K562 (cell line): Measurements from ENCODE around the gene PARD3B. TPM values are rescaled to one million over a fixed set of nuclear protein-coding genes. Genes with fewer than 3 reads are reported as not detected.

ENCODE experiments used
- ATAC-seq: fragments of 200-7000 bp; cut with Tn5 transposase; 3 replicates; pipeline ENCODE4 v1.9.1; 2020; ENCODE audit warnings: moderate library complexity
- BruUV-seq: library from RNA; stranded (reverse); fragments of 400-500 nt; replicated peaks from 2 replicates; lab custom pipeline; 2021; lab: Mats Ljungman, UMichigan
- CTCF ChIA-PET: fragments of 300-600 bp; formaldehyde crosslinking; extraction: SDS; loops from one replicate; lab custom pipeline; 2021; ENCODE audit warnings: low intra/inter-chr PET ratio; lab: Yijun Ruan, JAX
- POLR2A ChIA-PET: fragments of 300-600, 350-650 bp; sonication (Branson Sonifier 250); formaldehyde crosslinking; extraction: SDS; loops from one replicate; lab custom pipeline; 2021; ENCODE audit warnings: antibody characterized with exemption, inconsistent platforms; lab: Yijun Ruan, JAX
- DNase-seq, 4 experiments: peaks; one replicate each; pipeline versions ENCODE4 v3.0.0 to v3.0.0-alpha.2; 2011 to 2018; ENCODE audit warnings: low spot score in 3 of 4, mixed read lengths in 3 of 4; ENCODE audit errors: extremely low read depth in 1 of 4
- FAIRE-seq: peaks from 2 replicates; lab custom pipeline; 2011; peaks lifted over from hg19 to GRCh38; lab: Jason Lieb, UNC
- H2AFZ ChIP-seq: 2 replicates; pipeline ENCODE4 v1.6.0; 2011; ENCODE audit warnings: low read depth, low read length, control low read depth, inconsistent platforms
- H3K27ac ChIP-seq: fragments of 200-600 bp; 3 replicates; pipeline ENCODE4 v1.8.0; 2011; ENCODE audit warnings: low read depth, mild to moderate bottlenecking, control low read depth, inconsistent platforms, low read length, moderate library complexity, mixed read lengths; ENCODE audit errors: extremely low read depth
- H3K27me3 ChIP-seq, 2 experiments: fragments of 300-600 bp in 1 of 2; 2 replicates in 1 of 2; 3 replicates in 1 of 2; pipeline versions ENCODE4 v1.6.0 to v1.8.0; 2011; ENCODE audit warnings: inconsistent platforms in 2 of 2, low read length in 2 of 2, mild to moderate bottlenecking in 1 of 2, mixed read lengths in 1 of 2, moderate library complexity in 1 of 2; ENCODE audit not compliant: control insufficient read depth in 2 of 2, insufficient read depth in 2 of 2
- H3K36me3 ChIP-seq: fragments of 300-600 bp; 3 replicates; pipeline ENCODE4 v1.8.0; 2011; ENCODE audit warnings: mild to moderate bottlenecking, low read length, inconsistent platforms; ENCODE audit not compliant: control insufficient read depth, insufficient read depth
- H3K4me1 ChIP-seq, 2 experiments: fragments of 200-600 bp in 1 of 2; replicated peaks in 1 of 2; 2 replicates in 1 of 2; 3 replicates in 1 of 2; pipeline versions ENCODE4 v1.5.1 to v1.8.0; 2011; ENCODE audit warnings: inconsistent platforms in 2 of 2, low read length in 2 of 2, mild to moderate bottlenecking in 1 of 2, mixed read lengths in 1 of 2, moderate library complexity in 1 of 2; ENCODE audit not compliant: control insufficient read depth in 2 of 2, insufficient read depth in 2 of 2
- H3K4me2 ChIP-seq: 2 replicates; pipeline ENCODE4 v1.6.1; 2011; ENCODE audit warnings: low read length, control low read depth, inconsistent platforms, mixed read lengths; ENCODE audit not compliant: insufficient read depth
- H3K4me3 ChIP-seq: fragments of 200-600 bp; sonication (generic), shearing (Covaris generic); 2 replicates; pipeline ENCODE4 v1.5.1; 2016; ENCODE audit warnings: control low read depth, inconsistent platforms
- H3K79me2 ChIP-seq: fragments of 200-600 bp; 3 replicates; pipeline ENCODE4 v1.8.0; 2011; ENCODE audit warnings: low read length, inconsistent platforms; ENCODE audit not compliant: control insufficient read depth, insufficient read depth
- H3K9ac ChIP-seq, 2 experiments: 2 replicates each; pipeline versions ENCODE4 v1.6.0 to v1.6.1; 2011; ENCODE audit warnings: low read depth in 2 of 2, low read length in 2 of 2, control low read depth in 1 of 2, inconsistent platforms in 1 of 2, mild to moderate bottlenecking in 1 of 2, mixed read lengths in 1 of 2; ENCODE audit not compliant: insufficient read depth in 1 of 2
- H3K9me1 ChIP-seq: one replicate; pipeline ENCODE4 v1.6.0; 2011; ENCODE audit warnings: inconsistent platforms, mild to moderate bottlenecking, low read length, moderate library complexity; ENCODE audit not compliant: control insufficient read depth, insufficient read depth
- H3K9me3 ChIP-seq: replicated peaks from 2 replicates; pipeline ENCODE4 v1.5.1; 2011; ENCODE audit warnings: low read depth, low read length, inconsistent platforms; ENCODE audit not compliant: control insufficient read depth, insufficient read depth
- H4K20me1 ChIP-seq: replicated peaks from 2 replicates; pipeline ENCODE4 v1.6.1; 2011; ENCODE audit warnings: low read length, inconsistent platforms, mixed read lengths; ENCODE audit not compliant: control insufficient read depth, insufficient read depth
- ASH1L ChIP-seq: fragments of 450-650 bp; IDR thresholded peaks from 2 replicates; pipeline ENCODE4 v1.6.1; 2018; ENCODE audit warnings: borderline replicate concordance, mild to moderate bottlenecking, low read depth; ENCODE audit not compliant: partially characterized antibody
- PHB2 ChIP-seq: fragments of 450-650 bp; IDR thresholded peaks from 2 replicates; pipeline ENCODE4 v1.6.1; 2017; ENCODE audit warnings: low read depth
- THAP7 ChIP-seq: fragments of 250-450 bp; sonication (Bioruptor Pico); IDR thresholded peaks from 2 replicates; pipeline ENCODE4 v1.5.0; 2021
- WGBS: fragments of 100-300 bp; shearing (Covaris generic); methylation state at CpG from one replicate; pipeline ENCODE4 v1.1.6; 2016; ENCODE audit warnings: low coverage, mixed read lengths; ENCODE audit not compliant: insufficient coverage; ENCODE audit errors: missing lambda C conversion rate; 5-methylcytosine and 5-hydroxymethylcytosine counted together
- in situ Hi-C: fragments of 300-500 bp; cut with MboI; formaldehyde crosslinking; loops from 4 replicates; pipeline ENCODE4 v1.15.0; 2018; ENCODE audit warnings: inconsistent platforms, mixed read lengths
- intact Hi-C: fragments of 100-400 bp; cut with micrococcal nuclease; formaldehyde crosslinking; loops from 2 replicates; pipeline ENCODE4 v1.14.2; 2022
- polyA plus RNA-seq, 8 experiments: library from polyadenylated mRNA; depleted of rRNA in 4 of 8; stranded (reverse) in 5 of 8; unstranded in 3 of 8; fragments of >200 nt; fragmentation: Nextera tagmentation in 2 of 8; fragmentation: Illumina TruSeq in 1 of 8; extraction: Ambion mirVana in 2 of 8; extraction: Trizol in 1 of 8; gene quantifications; 2 replicates each; pipeline versions ENCODE4 v1.2.1 to v1.2.3, GENCODE V29; 2011 to 2014; ENCODE audit warnings: inconsistent platforms in 1 of 8, missing spikeins in 1 of 8
- total RNA-seq, 7 experiments: library from RNA; depleted of rRNA in 6 of 7; stranded (reverse); fragments of >200 nt in 6 of 7; fragmentation: Illumina TruSeq in 2 of 7; extraction: Trizol in 2 of 7; gene quantifications; 2 replicates each; pipeline versions ENCODE4 v1.2.1 to v1.2.3, GENCODE V29; 2011 to 2021; ENCODE audit warnings: low replicate concordance in 1 of 7

Gene PARD3B
- total and polyA plus RNA-seq, 9 of the 15 experiments (the other 6 are each of a cell fraction or from before 2014, with no cell fraction given): 0.15 to 3.0 (median 1.1) TPM

- no peak for TF ChIP-seq PHB2
These were observed 386.3 kb downstream of the PARD3B start (continued) for GRCh38 chr2:204931562-204931961.

- in situ Hi-C loops: no loop called here
- DNase-seq (no peak), FAIRE-seq (no peak), ATAC-seq (no peak)
- Histone ChIP-seq H3K27me3 (no peaks in the 10 kb centered on the region), H3K36me3 (no peaks in the 10 kb centered on the region), H3K9me3 (no peaks in the 10 kb centered on the region), H3K9ac (no peak overlapping the region), H3K27ac (no peak overlapping the region), H3K79me2 (no peaks in the 10 kb centered on the region), H3K9me1 (no peaks in the 10 kb centered on the region), H3K4me1 (no peaks in the 10 kb centered on the region), H2AFZ (no peak overlapping the region), H4K20me1 (no peaks in the 10 kb centered on the region), H3K4me2 (no peak overlapping the region), H3K4me3 (no peak overlapping the region)
- intact Hi-C loops: no loop called here
- POLR2A ChIA-PET: no interaction called here
- CTCF ChIA-PET: no interaction called here
- BruUV-seq: no TSS peak
- 0% methylated on average over 1 of the region's 1 CpG for WGBS
- TF ChIP-seq ASH1L: no peak
- TF ChIP-seq THAP7: no peak
These were observed 388.6 kb downstream of the PARD3B start for GRCh38 chr2:204933735-204934374.
